Subcutaneous abdominal adipose tissue (tissue), 5 donors: ENCODE results near the gene ANXA5.

Source experiments
- H3K27ac ChIP-seq: one replicate; pipeline ENCODE4 v1.7.0; 2013; ENCODE audit warnings: low read depth, mild to moderate bottlenecking, inconsistent platforms, low read length, moderate library complexity
- H3K27me3 ChIP-seq, 5 donors: one replicate each; pipeline ENCODE4 v1.7.0; 2013; ENCODE audit warnings: low read length in 5 of 5, inconsistent platforms in 1 of 5; ENCODE audit not compliant: control insufficient read depth in 5 of 5, insufficient read depth in 4 of 5
- H3K36me3 ChIP-seq, 5 donors: one replicate each; pipeline ENCODE4 v1.7.0; 2013; ENCODE audit warnings: low read length in 5 of 5; ENCODE audit not compliant: control insufficient read depth in 5 of 5, insufficient read depth in 5 of 5
- H3K4me1 ChIP-seq, 5 donors: one replicate each; pipeline ENCODE4 v1.7.0; 2013; ENCODE audit warnings: low read length in 5 of 5, mild to moderate bottlenecking in 3 of 5, moderate library complexity in 1 of 5; ENCODE audit not compliant: control insufficient read depth in 5 of 5, insufficient read depth in 5 of 5
- H3K4me3 ChIP-seq, 5 donors: one replicate each; pipeline ENCODE4 v1.7.0; 2013; ENCODE audit warnings: low read length in 5 of 5, low read depth in 1 of 5
- H3K9ac ChIP-seq, 5 donors: one replicate each; pipeline ENCODE4 v1.7.0; 2013; ENCODE audit warnings: low read length in 5 of 5, mild to moderate bottlenecking in 4 of 5, moderate library complexity in 3 of 5
- H3K9me3 ChIP-seq, 5 donors: one replicate each; pipeline ENCODE4 v1.7.0; 2013; ENCODE audit warnings: low read length in 5 of 5; ENCODE audit not compliant: control insufficient read depth in 5 of 5
- donor health status: healthy.
- donor health status: healthy.
- donor health status: healthy.
- donor health status: healthy.
- donor health status: healthy.

Gene ANXA5

GRCh38 chr4:121684561-121684960, 12.2 kb downstream of the ANXA5 start:
- H3K9me3 ChIP-seq: no peaks in the 10 kb centered on the region
- H3K4me1 ChIP-seq: peaks cover 6 to 37% (median 34%) of the 10 kb centered on the region in 5 donors
- H3K9ac ChIP-seq: peak overlapping the region in 1 of 5 donors; percentile 53
- peaks cover 46 to 71% (median 58%) of the 10 kb centered on the region in 5 donors for H3K36me3 ChIP-seq
- no peak overlapping the region for H3K4me3 ChIP-seq
- H3K27ac ChIP-seq: peak overlapping the region; percentile 73
- H3K27me3 ChIP-seq: no peaks in the 10 kb centered on the region

GRCh38 chr4:121684016-121684415, 12.8 kb downstream of the ANXA5 start:
- Histone ChIP-seq H3K36me3 (peaks cover 51 to 76% (median 63%) of the 10 kb centered on the region in 5 donors), H3K4me1 (peaks cover 4 to 32% (median 28%) of the 10 kb centered on the region in 5 donors), H3K27ac (peak overlapping the region; percentile 73), H3K4me3 (no peak overlapping the region), H3K9me3 (no peaks in the 10 kb centered on the region), H3K9ac (peak overlapping the region in 1 of 5 donors; percentile 53), H3K27me3 (no peaks in the 10 kb centered on the region)

GRCh38 chr4:121680571-121680970, 16.2 kb downstream of the ANXA5 start:
- Histone ChIP-seq H3K27me3 (no peaks in the 10 kb centered on the region), H3K36me3 (peaks cover 71 to 96% (median 87%) of the 10 kb centered on the region in 5 donors)

GRCh38 chr4:121679951-121680350, 16.8 kb downstream of the ANXA5 start:
- Histone ChIP-seq H3K27ac (peak overlapping the region; percentile 4), H3K4me1 (peaks cover 0 to 13% (median 7%) of the 10 kb centered on the region in 5 donors), H3K4me3 (no peak overlapping the region), H3K9ac (no peak overlapping the region), H3K36me3 (peaks cover 72 to 95% (median 87%) of the 10 kb centered on the region in 5 donors), H3K27me3 (no peaks in the 10 kb centered on the region), H3K9me3 (no peaks in the 10 kb centered on the region)

More at GRCh38 chr4:121680571-121680970, 16.2 kb downstream of the ANXA5 start:
- Histone ChIP-seq H3K9me3 (no peaks in the 10 kb centered on the region), H3K9ac (no peak overlapping the region), H3K4me1 (peaks cover 0 to 14% (median 8%) of the 10 kb centered on the region in 5 donors), H3K27ac (peak overlapping the region; percentile 4), H3K4me3 (no peak overlapping the region)

- Histone ChIP-seq H3K9ac (no peak overlapping the region), H3K4me3 (no peak overlapping the region)
These were observed 17.5 kb downstream of the ANXA5 start for GRCh38 chr4:121679267-121679666.

GRCh38 chr4:121677524-121677923, 19.3 kb downstream of the ANXA5 start:
- H3K9me3 ChIP-seq: no peaks in the 10 kb centered on the region
- no peak overlapping the region for H3K9ac ChIP-seq
- no peaks in the 10 kb centered on the region for H3K27me3 ChIP-seq
- peaks cover 0 to 8% (median 3%) of the 10 kb centered on the region in 5 donors for H3K4me1 ChIP-seq
- H3K36me3 ChIP-seq: peaks cover 79 to 93% (median 87%) of the 10 kb centered on the region in 5 donors
- peak overlapping the region; percentile 42 for H3K27ac ChIP-seq
- no peak overlapping the region for H3K4me3 ChIP-seq

More at GRCh38 chr4:121679267-121679666, 17.5 kb downstream of the ANXA5 start:
- Histone ChIP-seq H3K9me3 (no peaks in the 10 kb centered on the region), H3K27ac (no peak overlapping the region), H3K36me3 (peaks cover 74 to 96% (median 90%) of the 10 kb centered on the region in 5 donors), H3K27me3 (no peaks in the 10 kb centered on the region), H3K4me1 (peaks cover 0 to 10% (median 3%) of the 10 kb centered on the region in 5 donors)

- no peak overlapping the region for H3K9ac ChIP-seq
- H3K36me3 ChIP-seq: peaks cover 80 to 95% (median 88%) of the 10 kb centered on the region in 5 donors
- H3K27me3 ChIP-seq: no peaks in the 10 kb centered on the region
- peak overlapping the region; percentile 42 for H3K27ac ChIP-seq
- no peak overlapping the region for H3K4me3 ChIP-seq
- H3K4me1 ChIP-seq: peaks cover 0 to 8% (median 3%) of the 10 kb centered on the region in 5 donors
- no peaks in the 10 kb centered on the region for H3K9me3 ChIP-seq
These were observed 20.3 kb downstream of the ANXA5 start for GRCh38 chr4:121676345-121677075.

GRCh38 chr4:121675715-121676114, 21.1 kb downstream of the ANXA5 start:
- Histone ChIP-seq H3K4me1 (peaks cover 0 to 8% (median 3%) of the 10 kb centered on the region in 5 donors), H3K36me3 (peaks cover 80 to 93% (median 88%) of the 10 kb centered on the region in 5 donors), H3K27me3 (no peaks in the 10 kb centered on the region), H3K4me3 (no peak overlapping the region), H3K27ac (peak overlapping the region; percentile 42), H3K9ac (peak overlapping the region in 1 of 5 donors; percentile 39), H3K9me3 (no peaks in the 10 kb centered on the region)

GRCh38 chr4:121674696-121675095, 22.1 kb downstream of the ANXA5 start:
- H3K9ac ChIP-seq: no peak overlapping the region
- H3K27me3 ChIP-seq: no peaks in the 10 kb centered on the region
- no peaks in the 10 kb centered on the region for H3K9me3 ChIP-seq
- H3K4me3 ChIP-seq: no peak overlapping the region
- H3K27ac ChIP-seq: peak overlapping the region; percentile 42
- H3K36me3 ChIP-seq: peaks cover 76 to 93% (median 88%) of the 10 kb centered on the region in 5 donors
- H3K4me1 ChIP-seq: peaks cover 0 to 8% (median 3%) of the 10 kb centered on the region in 5 donors

- Histone ChIP-seq H3K9ac (no peak overlapping the region), H3K4me3 (no peak overlapping the region), H3K27ac (no peak overlapping the region), H3K4me1 (peaks cover 0 to 10% (median 3%) of the 10 kb centered on the region in 5 donors), H3K36me3 (peaks cover 76 to 93% (median 88%) of the 10 kb centered on the region in 5 donors), H3K27me3 (no peaks in the 10 kb centered on the region), H3K9me3 (no peaks in the 10 kb centered on the region)
These were observed 22.6 kb downstream of the ANXA5 start for GRCh38 chr4:121674191-121674590.
